ENCODE results near the gene MMP17. TPM values are rescaled to one million over a fixed set of nuclear protein-coding genes. Genes with fewer than 3 reads are reported as not detected.
"Not testable (repeated sequence)": the region's sequence is repeated elsewhere in the genome, so short reads cannot be mapped to it uniquely, and the experiment has no call there.

The MMP17 gene
- total RNA-seq, 1 donor from 2014 or later, result 5.2 TPM

GRCh38 chr12:131803961-131804521 is 24.2 kb upstream of the MMP17 start:
- TF ChIP-seq, protein P1, sequence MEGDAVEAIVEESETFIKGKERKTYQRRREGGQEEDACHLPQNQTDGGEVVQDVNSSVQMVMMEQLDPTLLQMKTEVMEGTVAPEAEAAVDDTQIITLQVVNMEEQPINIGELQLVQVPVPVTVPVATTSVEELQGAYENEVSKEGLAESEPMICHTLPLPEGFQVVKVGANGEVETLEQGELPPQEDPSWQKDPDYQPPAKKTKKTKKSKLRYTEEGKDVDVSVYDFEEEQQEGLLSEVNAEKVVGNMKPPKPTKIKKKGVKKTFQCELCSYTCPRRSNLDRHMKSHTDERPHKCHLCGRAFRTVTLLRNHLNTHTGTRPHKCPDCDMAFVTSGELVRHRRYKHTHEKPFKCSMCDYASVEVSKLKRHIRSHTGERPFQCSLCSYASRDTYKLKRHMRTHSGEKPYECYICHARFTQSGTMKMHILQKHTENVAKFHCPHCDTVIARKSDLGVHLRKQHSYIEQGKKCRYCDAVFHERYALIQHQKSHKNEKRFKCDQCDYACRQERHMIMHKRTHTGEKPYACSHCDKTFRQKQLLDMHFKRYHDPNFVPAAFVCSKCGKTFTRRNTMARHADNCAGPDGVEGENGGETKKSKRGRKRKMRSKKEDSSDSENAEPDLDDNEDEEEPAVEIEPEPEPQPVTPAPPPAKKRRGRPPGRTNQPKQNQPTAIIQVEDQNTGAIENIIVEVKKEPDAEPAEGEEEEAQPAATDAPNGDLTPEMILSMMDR (IDR thresholded peaks at IDR 0.05), result no peak
- TF ChIP-seq POLR2A (IDR thresholded peaks at IDR 0.05) (no peak), POLR2AphosphoS5 (IDR thresholded peaks at IDR 0.05; ENCODE audit: insufficient read depth in 1 of 2, low read depth in 1 of 2) (no peak)
- Histone ChIP-seq H3K4me3 (no peak overlapping the region), H3K36me3 (peaks cover 0 to 17% of the 10 kb centered on the region in 2 donors), H3K27me3 (no peaks in the 10 kb centered on the region), H3K4me1 (peaks cover 13% of the 10 kb centered on the region), H3K9me3 (no peaks in the 10 kb centered on the region), H3K27ac (no peak overlapping the region)
- no peak for DNase-seq (ENCODE audit: extremely low spot score in 2 of 2)
- intact Hi-C loops (cut with DNase I), result no loop called here

DNA sequence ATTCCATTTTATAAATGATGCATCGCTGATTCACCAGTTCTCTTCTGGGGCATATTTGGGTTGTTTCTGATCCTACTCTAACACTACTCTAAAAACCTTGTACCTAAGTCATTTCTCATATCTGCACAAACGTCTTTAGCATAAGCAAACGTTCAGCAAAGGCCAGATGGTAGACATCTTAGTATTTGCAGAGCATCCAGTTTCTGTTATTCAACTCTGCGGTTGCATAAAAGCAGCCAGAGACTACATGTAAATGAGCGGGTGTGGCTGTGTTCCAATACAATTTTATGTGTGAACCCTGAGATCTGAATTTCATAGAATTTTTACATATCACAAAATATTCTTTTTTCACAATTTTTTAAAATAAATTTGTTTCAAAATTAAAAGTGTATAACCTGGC is 22.8 kb upstream of the MMP17 start:
- intact Hi-C loops (cut with DNase I), result no loop called here
- Histone ChIP-seq H3K36me3 (peaks cover 0 to 4% of the 10 kb centered on the region in 2 donors), H3K27me3 (no peaks in the 10 kb centered on the region), H3K27ac (no peak overlapping the region), H3K4me1 (peaks cover 13% of the 10 kb centered on the region), H3K9me3 (no peaks in the 10 kb centered on the region), H3K4me3 (no peak overlapping the region)
- no peak for DNase-seq (ENCODE audit: extremely low spot score in 2 of 2)
- TF ChIP-seq POLR2A (IDR thresholded peaks at IDR 0.05) (no peak), POLR2AphosphoS5 (IDR thresholded peaks at IDR 0.05; ENCODE audit: insufficient read depth in 1 of 2, low read depth in 1 of 2) (no peak)
- TF ChIP-seq, protein P1 (IDR thresholded peaks at IDR 0.05), result no peak

DNA sequence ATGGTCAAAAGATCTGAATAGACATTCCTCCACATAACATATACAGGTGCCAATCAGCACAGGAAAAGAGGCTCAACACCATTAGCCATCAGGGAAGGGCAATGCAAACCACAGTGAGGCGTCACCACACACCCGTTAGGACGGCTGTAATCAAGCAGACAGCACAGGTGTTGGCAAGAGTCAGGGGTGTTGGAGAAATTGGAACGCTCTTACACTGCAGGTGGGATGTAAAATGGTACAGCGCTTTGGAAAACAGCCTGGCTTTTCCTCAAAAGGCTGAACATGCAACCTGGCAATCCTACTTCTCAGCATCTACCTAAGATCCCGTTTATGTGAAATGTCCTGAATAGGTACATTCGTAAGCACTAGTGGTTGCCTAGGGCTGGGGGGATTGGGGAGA is 21.5 kb upstream of the MMP17 start:
- intact Hi-C loops (cut with DNase I), result no loop called here

DNA sequence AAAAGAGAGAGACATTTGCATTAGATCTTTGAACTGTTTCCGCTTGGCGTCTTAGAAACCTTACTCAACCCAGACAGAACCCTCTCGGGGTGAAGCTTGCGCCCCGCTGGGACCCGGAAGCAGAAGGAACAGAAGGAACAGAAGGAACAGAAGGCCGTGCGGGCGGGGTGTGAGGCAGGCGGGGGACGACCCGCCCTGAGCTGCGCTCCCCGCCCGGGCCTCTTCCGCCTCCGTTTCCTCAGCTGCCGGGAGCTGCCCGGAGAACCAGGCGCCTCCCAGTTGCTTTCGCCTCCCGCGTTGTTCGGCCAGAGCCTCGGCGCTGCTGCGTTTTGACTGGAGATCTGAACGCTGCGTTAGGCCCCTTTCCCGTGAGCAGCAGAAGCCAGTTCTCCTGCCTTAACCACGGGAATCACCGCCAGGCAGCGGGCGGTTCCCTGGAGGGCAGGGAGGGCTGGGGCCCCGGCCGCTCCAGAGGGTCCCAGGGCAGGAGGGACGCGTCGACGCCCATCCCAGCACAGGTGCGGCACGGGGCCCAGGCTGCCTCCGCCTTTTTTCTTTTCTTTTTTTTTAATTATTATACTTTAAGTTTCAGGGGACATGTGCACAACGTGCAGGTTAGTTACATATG is 19.3 kb upstream of the MMP17 start:
- Histone ChIP-seq H3K27ac (no peak overlapping the region), H3K4me3 (peak overlapping the region; percentile 7 to 33), H3K36me3 (no peaks in the 10 kb centered on the region), H3K4me1 (peaks cover 6% of the 10 kb centered on the region), H3K9me3 (no peaks in the 10 kb centered on the region), H3K27me3 (no peaks in the 10 kb centered on the region)
- no peak for TF ChIP-seq POLR2A (IDR thresholded peaks at IDR 0.05)
- DNase-seq (ENCODE audit: extremely low spot score in 2 of 2), result no peak
- intact Hi-C loops (cut with DNase I), result no loop called here

More for the DNA sequence above, 21.5 kb upstream of the MMP17 start:
- no peaks in the 10 kb centered on the region for H3K36me3 ChIP-seq
- H3K9me3 ChIP-seq, result no peaks in the 10 kb centered on the region
- H3K27me3 ChIP-seq, result no peaks in the 10 kb centered on the region
- no peak for DNase-seq (ENCODE audit: extremely low spot score in 2 of 2)
- no peak for TF ChIP-seq POLR2AphosphoS5 (IDR thresholded peaks at IDR 0.05; ENCODE audit: insufficient read depth in 1 of 2, low read depth in 1 of 2)
- no peak overlapping the region for H3K27ac ChIP-seq
- peaks cover 13% of the 10 kb centered on the region for H3K4me1 ChIP-seq
- no peak overlapping the region for H3K4me3 ChIP-seq

GRCh38 chr12:131809476-131810254 is 18.5 kb upstream of the MMP17 start:
- intact Hi-C loops (cut with DNase I); H3K4me1 ChIP-seq; DNase-seq (ENCODE audit: extremely low spot score in 2 of 2); H3K36me3 ChIP-seq; H3K9me3 ChIP-seq; H3K27ac ChIP-seq; H3K27me3 ChIP-seq; H3K4me3 ChIP-seq: not testable (repeated sequence)

GRCh38 chr12:131810726-131811125 is 17.5 kb upstream of the MMP17 start:
- intact Hi-C loops (cut with DNase I), result no loop called here
- TF ChIP-seq, protein P1 (IDR thresholded peaks at IDR 0.05), result no peak
- no peak for TF ChIP-seq POLR2A (IDR thresholded peaks at IDR 0.05)
- TF ChIP-seq POLR2AphosphoS5 (IDR thresholded peaks at IDR 0.05; ENCODE audit: insufficient read depth in 1 of 2, low read depth in 1 of 2), result no peak
- H3K4me3 ChIP-seq, result no peak overlapping the region
- no peaks in the 10 kb centered on the region for H3K9me3 ChIP-seq
- no peak overlapping the region for H3K27ac ChIP-seq
- no peak for DNase-seq (ENCODE audit: extremely low spot score in 2 of 2)
- H3K4me1 ChIP-seq, result no peaks in the 10 kb centered on the region
- no peaks in the 10 kb centered on the region for H3K36me3 ChIP-seq
- H3K27me3 ChIP-seq, result no peaks in the 10 kb centered on the region

All from vagina (tissue), 2 donors.